Stomach (tissue), 9 donors: ENCODE data around the gene ZNF792. TPM values are rescaled to one million over a fixed set of nuclear protein-coding genes. Genes with fewer than 3 reads are reported as not detected.

Source experiments
- DNase-seq, 2 donors: peaks; one replicate each; pipeline versions ENCODE4 v3.0.0 to v3.0.0-alpha.2; 2013 to 2019
- H3K27ac ChIP-seq, 5 donors: fragments of 200-600 bp in 4 of 5; sonication (generic) in 4 of 5; one replicate each; pipeline ENCODE4 v1.5.1; 2013 to 2019; ENCODE audit warnings: mild to moderate bottlenecking in 1 of 5, moderate library complexity in 1 of 5
- H3K27me3 ChIP-seq, 3 donors: fragments of 200-600 bp; sonication (generic); one replicate each; pipeline ENCODE4 v1.5.1; 2017 to 2019; ENCODE audit warnings: mixed run types in 1 of 3
- H3K36me3 ChIP-seq, 4 donors: fragments of 200-600 bp; sonication (generic); 1 replicate in 3 of 4; 2 replicates in 1 of 4; pipeline ENCODE4 v1.5.1; 2016 to 2019
- H3K4me1 ChIP-seq, 4 donors: fragments of 200-600 bp; sonication (generic); one replicate each; pipeline ENCODE4 v1.5.1; 2016 to 2019
- H3K4me3 ChIP-seq, 4 donors: fragments of 200-600 bp; sonication (generic) in 3 of 4; one replicate each; pipeline ENCODE4 v1.5.1; 2016 to 2019; ENCODE audit warnings: mild to moderate bottlenecking in 1 of 4
- H3K9me3 ChIP-seq, 4 donors: fragments of 200-600 bp; sonication (generic); one replicate each; pipeline ENCODE4 v1.5.1; 2016 to 2019
- EP300 ChIP-seq: sonication (generic); formaldehyde crosslinking; IDR thresholded peaks from one replicate; pipeline ENCODE4 v1.6.1; 2017; ENCODE audit warnings: antibody characterized with exemption
- POLR2A ChIP-seq, 4 donors: fragments of 450-650 bp; IDR thresholded peaks; one replicate each; pipeline ENCODE4 v1.6.1; 2016; ENCODE audit warnings: antibody characterized with exemption in 4 of 4, control low read depth in 2 of 4, mild to moderate bottlenecking in 1 of 4, moderate library complexity in 1 of 4
- POLR2AphosphoS5 ChIP-seq, 3 donors: sonication (generic); formaldehyde crosslinking; IDR thresholded peaks; one replicate each; pipeline ENCODE4 v1.6.1; 2016; ENCODE audit warnings: antibody characterized with exemption in 3 of 3
- WGBS, 5 donors: extraction: QIAGEN DNeasy Blood & Tissue Kit in 3 of 5; methylation state at CpG; one replicate each; pipeline versions ENCODE4 v1.1.5 to v1.1.7; 2013 to 2018; 5-methylcytosine and 5-hydroxymethylcytosine counted together
- intact Hi-C: fragments of 100-400 bp; cut with DNase I; formaldehyde crosslinking; loops from one replicate; pipeline ENCODE4 v1.15.1; 2023; ENCODE audit warnings: low total_unique reads
- polyA plus RNA-seq, 3 donors: library from polyadenylated mRNA; stranded (reverse); fragments of 200-250 nt; gene quantifications; one replicate each; pipeline ENCODE4 v1.2.3, GENCODE V29; 2013
- total RNA-seq, 5 donors: library from RNA; depleted of rRNA; stranded (reverse); fragments of >200 nt; gene quantifications; one replicate each; pipeline versions ENCODE4 v1.1.0 to v1.2.3, GENCODE V29; 2014 to 2016
- TF ChIP-seq, protein P1 (sequence below), 7 experiments: fragments of 450-650 bp in 4 of 7; fragments of 200-600 bp in 3 of 7; sonication (generic) in 3 of 7; IDR thresholded peaks; one replicate each; pipeline ENCODE4 v1.5.1; 2016 to 2019; ENCODE audit warnings: antibody characterized with exemption in 7 of 7, control low read depth in 2 of 7, mild to moderate bottlenecking in 1 of 7
- donor health status: healthy with polysubstance abuse.
- donor health status: Bipolar disorder and iron deficiency.
- donor health status: healthy.

Gene ZNF792
- total and polyA plus RNA-seq, 8 donors, result 0.78 to 14.3 (median 1.9) TPM

DNA sequence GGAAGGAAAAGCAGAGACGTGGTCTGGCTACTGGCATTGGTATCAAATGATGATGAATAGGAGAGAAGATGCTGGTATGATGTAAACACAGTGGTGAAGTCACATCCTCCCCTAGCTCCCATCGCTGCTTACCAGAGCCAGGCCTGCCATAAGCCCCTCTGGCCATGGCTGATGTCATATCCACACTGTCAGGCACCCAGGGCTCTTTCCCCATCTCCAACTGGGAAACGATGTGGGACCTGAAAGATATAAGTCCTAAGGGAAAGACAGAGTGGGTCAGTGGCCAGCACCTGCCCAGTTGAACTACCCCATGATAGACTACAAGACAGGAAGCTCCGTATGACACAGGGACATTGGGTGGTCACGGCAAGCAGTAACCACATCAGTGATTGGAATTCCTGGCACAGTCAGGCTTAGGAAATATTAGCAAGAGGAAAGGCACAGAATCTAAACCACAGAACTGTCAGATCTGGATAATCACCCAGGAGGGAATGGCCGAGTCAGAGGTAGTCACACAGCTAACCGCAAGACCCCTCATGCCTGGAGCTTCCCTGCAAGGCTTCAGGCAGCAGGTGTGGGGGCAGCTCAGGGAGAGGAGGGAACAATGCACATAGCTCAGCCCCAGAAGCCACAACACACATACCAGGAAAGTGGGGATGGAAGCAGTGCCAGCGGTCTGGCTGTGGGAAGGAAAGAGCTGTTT is 3.8 kb downstream of the ZNF792 start:
- DNase-seq, result no peak
- Histone ChIP-seq H3K27me3 (no peaks in the 10 kb centered on the region), H3K4me3 (no peak overlapping the region), H3K36me3 (peaks cover 35 to 60% (median 59%) of the 10 kb centered on the region in 4 donors), H3K27ac (no peak overlapping the region), H3K9me3 (peaks cover 40 to 71% (median 61%) of the 10 kb centered on the region in 4 donors), H3K4me1 (peaks cover 19 to 33% (median 27%) of the 10 kb centered on the region in 4 donors)
- intact Hi-C loops, result no loop called here
- 97 to 99% (median 98%) methylated on average over 8 of the region's 8 CpGs for WGBS, 5 donors
- no peak for TF ChIP-seq POLR2A (IDR thresholded peaks at IDR 0.05)
- no peak for TF ChIP-seq EP300
- no peak for TF ChIP-seq POLR2AphosphoS5 (IDR thresholded peaks at IDR 0.05)
- TF ChIP-seq, protein P1, sequence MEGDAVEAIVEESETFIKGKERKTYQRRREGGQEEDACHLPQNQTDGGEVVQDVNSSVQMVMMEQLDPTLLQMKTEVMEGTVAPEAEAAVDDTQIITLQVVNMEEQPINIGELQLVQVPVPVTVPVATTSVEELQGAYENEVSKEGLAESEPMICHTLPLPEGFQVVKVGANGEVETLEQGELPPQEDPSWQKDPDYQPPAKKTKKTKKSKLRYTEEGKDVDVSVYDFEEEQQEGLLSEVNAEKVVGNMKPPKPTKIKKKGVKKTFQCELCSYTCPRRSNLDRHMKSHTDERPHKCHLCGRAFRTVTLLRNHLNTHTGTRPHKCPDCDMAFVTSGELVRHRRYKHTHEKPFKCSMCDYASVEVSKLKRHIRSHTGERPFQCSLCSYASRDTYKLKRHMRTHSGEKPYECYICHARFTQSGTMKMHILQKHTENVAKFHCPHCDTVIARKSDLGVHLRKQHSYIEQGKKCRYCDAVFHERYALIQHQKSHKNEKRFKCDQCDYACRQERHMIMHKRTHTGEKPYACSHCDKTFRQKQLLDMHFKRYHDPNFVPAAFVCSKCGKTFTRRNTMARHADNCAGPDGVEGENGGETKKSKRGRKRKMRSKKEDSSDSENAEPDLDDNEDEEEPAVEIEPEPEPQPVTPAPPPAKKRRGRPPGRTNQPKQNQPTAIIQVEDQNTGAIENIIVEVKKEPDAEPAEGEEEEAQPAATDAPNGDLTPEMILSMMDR (IDR thresholded peaks at IDR 0.05), result no peak

DNA sequence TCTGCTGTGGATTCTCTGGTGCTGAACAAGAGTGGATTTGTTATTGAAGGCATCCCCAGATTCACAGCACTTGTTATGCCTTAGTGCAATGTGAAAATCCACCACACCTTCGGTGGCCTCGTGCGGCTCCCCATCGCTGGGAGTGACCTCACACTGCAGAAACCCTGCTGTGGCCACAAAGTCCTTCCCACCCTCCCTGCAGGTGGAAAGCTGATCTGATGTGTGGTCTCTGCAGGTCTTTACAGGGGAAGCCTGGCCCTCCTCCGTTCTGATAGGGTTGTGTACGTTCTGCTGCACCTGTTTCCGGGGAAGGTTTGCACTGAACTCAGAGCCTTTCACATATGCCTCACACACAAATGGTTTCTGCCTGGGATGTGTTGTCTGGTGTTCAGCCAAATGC is 5.0 kb downstream of the ZNF792 start:
- peaks cover 35 to 69% (median 59%) of the 10 kb centered on the region in 4 donors for H3K36me3 ChIP-seq

DNA sequence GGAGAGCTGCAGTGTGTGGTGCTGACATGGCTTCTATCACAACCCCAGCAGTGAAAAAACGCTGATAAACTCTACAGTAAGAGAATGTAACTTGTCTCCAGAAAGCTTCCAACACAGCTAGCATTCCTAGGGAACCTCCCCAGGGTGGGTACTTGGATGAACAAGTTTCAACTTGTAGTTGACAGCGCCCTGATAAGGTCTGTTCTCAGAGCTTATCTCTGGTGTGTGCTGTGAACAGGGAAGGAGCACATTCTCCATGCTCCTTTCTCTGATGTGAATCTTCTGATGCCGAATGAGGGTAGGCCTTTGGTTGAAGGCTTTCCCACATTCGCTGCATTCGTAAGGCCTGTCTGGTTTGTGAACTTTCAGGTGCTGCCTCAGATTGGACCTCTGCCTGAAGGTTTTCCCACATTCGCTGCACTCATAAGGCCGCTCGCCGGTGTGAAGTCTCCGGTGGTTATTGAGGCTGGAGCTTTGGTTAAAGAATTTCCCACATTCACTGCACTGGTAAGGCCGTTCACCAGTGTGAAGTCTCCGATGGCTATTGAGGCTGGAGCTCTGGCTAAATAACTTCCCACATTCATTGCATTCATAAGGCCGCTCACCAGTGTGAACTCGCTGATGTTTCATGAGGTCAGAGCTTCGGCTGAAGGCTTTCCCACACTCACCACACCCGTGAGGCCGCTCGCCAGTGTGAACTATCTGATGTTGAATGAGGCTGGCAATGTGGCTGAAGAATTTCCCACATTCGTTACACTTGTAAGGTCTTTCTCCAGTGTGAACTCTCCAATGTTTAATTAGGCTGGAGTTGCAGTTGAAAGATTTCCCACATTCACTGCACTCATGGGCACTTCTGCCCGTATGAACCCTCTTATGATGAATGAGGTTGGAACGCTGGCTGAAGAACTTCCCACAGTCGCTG is 5.9 kb downstream of the ZNF792 start:
- H3K36me3 ChIP-seq, result peaks cover 35 to 79% (median 59%) of the 10 kb centered on the region in 4 donors
- peaks cover 12 to 23% (median 17%) of the 10 kb centered on the region in 4 donors for H3K4me1 ChIP-seq
- H3K27ac ChIP-seq, result no peak overlapping the region
- 94 to 96% (median 96%) methylated on average over 22 of the region's 22 CpGs for WGBS, 5 donors
- peaks cover 42 to 93% (median 78%) of the 10 kb centered on the region in 4 donors for H3K9me3 ChIP-seq
- intact Hi-C loops, result no loop called here
- TF ChIP-seq EP300 (no peak), POLR2AphosphoS5 (IDR thresholded peaks at IDR 0.05) (no peak), POLR2A (IDR thresholded peaks at IDR 0.05) (no peak)
- TF ChIP-seq, protein P1 (IDR thresholded peaks at IDR 0.05), result no peak
- DNase-seq, result no peak
- no peak overlapping the region for H3K4me3 ChIP-seq
- no peaks in the 10 kb centered on the region for H3K27me3 ChIP-seq

More for the DNA sequence above, 5.0 kb downstream of the ZNF792 start:
- no peaks in the 10 kb centered on the region for H3K27me3 ChIP-seq
- intact Hi-C loops, result no loop called here
- whole genome bisulfite sequencing, 5 donors, result 84 to 91% (median 90%) methylated on average over 7 of the region's 7 CpGs
- H3K27ac ChIP-seq, result no peak overlapping the region
- H3K4me1 ChIP-seq, result peaks cover 19 to 26% (median 23%) of the 10 kb centered on the region in 4 donors
- TF ChIP-seq POLR2AphosphoS5 (IDR thresholded peaks at IDR 0.05), result no peak
- TF ChIP-seq POLR2A (IDR thresholded peaks at IDR 0.05), result no peak
- TF ChIP-seq, protein P1 (IDR thresholded peaks at IDR 0.05), result no peak
- TF ChIP-seq EP300, result no peak
- H3K9me3 ChIP-seq, result peaks cover 40 to 83% (median 69%) of the 10 kb centered on the region in 4 donors
- no peak for DNase-seq
- no peak overlapping the region for H3K4me3 ChIP-seq

DNA sequence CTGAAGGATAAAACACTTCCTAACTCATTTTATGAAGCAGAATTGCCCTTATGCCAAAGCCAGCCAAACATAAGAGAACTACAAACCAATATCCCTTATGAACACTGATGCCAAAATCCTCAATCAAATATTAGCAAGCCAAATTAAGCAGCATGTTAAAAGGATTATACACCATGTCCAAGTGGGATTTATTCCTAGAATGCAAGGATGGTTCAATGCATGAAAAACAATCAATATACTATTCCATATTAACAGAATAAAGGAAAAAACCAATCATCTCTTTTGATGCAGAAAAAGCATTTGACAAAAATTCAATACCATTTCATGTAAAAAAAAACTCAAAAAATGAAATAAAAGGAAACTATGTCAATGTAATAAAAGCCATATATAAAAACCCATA is 10.9 kb downstream of the ZNF792 start:
- Histone ChIP-seq H3K4me1 (no peaks in the 10 kb centered on the region), H3K9me3 (peaks cover 22 to 91% (median 73%) of the 10 kb centered on the region in 4 donors), H3K4me3 (no peak overlapping the region), H3K27me3 (no peaks in the 10 kb centered on the region), H3K27ac (no peak overlapping the region), H3K36me3 (peaks cover 7 to 73% (median 30%) of the 10 kb centered on the region in 4 donors)
- TF ChIP-seq POLR2AphosphoS5 (IDR thresholded peaks at IDR 0.05) (no peak), POLR2A (IDR thresholded peaks at IDR 0.05) (no peak), EP300 (no peak)
- TF ChIP-seq, protein P1 (IDR thresholded peaks at IDR 0.05), result no peak
- intact Hi-C loops, result no loop called here
- no peak for DNase-seq
